ENCODE measurements around the gene PTPRCAP.
"Not testable (repeated sequence)": the region's sequence is repeated elsewhere in the genome, so short reads cannot be mapped to it uniquely, and the experiment has no call there.

PTPRCAP gene

DNA sequence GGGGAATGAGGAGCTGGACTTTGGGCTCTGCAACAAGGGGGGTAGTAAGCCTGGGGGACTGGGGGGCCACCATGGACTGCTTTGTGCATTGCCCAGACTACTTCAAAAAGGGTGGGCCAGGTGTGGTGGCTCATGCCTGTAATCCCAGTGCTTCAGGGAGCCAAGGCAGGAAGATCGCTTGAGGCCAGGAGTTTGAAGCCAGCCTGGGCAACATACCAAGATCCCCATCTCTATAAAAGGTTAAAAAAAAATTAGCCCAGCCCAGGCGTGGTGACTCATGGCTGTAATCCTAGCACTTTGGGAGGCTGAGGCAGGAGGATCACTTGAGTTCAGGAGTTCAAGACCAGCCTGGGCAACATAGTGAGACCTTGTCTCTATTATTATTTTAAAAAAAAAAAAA, 28.0 kb upstream of the PTPRCAP start:
- not testable (repeated sequence) for DNase-seq (ENCODE audit: low read depth in 2 of 2)

DNA sequence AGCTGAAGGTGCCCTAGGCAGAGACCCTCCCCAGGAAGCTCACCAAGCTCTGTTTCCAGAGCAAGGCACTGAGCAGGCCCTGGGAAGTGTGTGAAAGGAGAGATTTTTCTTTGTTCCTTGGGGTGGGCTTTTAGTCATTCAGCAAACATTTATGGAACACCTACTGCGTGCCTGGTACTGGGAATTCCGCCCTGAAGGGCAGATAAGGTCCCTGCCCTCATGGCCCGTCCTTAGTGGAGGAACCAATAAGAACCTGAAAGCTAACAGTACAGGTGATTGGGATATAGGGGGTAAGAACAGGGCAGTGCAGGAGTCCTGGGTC, 27.7 kb upstream of the PTPRCAP start:
- DNase-seq (ENCODE audit: low read depth in 2 of 2), result no peak

DNA sequence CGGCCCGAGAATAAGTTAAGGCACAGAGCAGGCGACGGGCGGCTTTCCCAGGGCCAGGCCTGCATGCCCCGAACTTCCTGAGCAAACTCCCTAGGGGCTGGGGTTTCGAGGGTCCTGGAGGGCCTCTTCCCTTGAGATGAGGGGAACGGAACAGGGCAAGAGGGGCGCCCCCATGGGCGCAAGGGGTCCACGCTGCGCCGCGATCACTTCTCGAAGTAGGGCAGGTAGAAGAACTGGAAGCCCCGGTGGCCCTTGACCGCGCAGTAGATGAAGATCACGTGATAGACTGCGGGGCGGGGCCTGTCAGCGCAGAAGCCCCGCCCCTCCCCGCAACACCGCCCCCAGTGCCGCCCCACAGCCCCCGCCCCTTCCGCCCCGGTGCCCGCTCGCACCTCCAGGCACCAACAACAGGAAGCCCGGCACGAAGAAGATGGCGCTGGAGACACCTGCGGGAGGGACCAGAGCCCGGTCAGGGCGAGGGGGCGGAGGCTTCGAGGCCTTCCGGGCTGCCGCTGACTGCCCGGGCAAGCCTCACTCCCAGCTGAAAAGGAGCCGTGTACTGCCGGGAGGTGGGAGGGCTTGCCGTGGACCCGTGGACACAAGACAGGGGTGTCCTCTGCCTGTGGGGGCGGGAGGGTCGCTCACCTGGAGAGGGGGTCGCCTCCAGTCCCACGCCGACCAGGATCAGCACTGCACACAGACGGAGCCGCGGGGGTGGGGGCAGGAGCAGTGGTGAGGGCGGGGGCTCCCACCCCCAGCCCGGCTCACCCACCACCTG, 27.1 kb upstream of the PTPRCAP start:
- peak; percentile 83 to 88 for DNase-seq (ENCODE audit: low read depth in 2 of 2)

DNA sequence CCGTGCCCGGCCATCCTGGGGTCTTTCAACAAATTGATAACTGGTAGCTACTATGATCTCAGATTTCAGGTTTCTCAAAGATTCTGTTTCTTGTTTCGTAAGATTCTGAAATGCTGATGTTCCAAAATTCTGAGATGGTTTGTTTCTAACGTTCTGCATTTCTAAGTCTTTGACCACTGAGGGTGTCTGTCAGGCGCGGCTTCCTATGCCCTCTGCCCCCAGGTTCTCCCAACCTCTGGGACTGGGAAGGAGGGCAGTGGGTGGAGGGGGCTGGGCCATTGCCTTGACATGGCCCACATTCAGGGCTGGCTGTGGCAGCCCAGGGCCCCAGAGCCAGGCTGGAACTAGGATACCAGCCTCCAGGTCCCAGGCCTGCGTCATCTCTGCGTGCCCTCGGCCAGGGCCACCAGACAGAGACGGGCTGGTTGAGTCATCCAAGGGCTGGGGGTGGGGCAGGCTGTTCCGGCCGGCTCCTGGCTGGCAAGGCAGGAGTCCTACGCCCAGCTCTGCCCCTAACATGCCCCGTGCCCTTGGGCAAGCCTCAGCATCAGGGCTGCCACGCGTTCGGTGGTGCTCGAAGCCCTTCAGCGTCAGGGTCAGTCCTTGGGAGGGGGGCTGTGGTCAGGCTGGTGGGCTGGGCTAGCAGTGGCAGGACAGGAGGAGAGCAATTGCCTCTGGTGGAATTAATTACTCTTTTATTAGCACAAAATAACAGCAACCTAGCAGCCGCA, 26.4 kb upstream of the PTPRCAP start:
- DNase-seq (ENCODE audit: low read depth in 2 of 2), result no peak

DNA sequence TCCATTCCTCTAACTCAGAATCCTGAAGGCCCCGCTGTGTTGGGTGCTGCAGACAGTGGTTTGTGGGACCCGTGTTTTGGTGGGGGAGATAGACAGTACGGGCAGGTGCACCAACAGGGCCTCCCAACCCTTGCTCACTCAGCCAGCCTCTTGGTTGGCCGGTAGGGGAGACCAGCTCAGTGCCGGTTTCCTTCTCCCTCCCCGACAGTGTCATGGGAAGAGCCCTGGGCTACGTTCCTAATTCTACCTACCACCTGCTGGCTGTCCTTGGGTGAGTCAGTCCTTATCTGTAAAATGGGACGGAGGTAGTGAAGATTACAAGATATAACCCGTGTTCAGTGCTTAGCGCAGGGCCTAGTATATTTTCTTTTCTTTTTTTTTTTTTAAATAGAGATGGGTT, 25.7 kb upstream of the PTPRCAP start:
- no peak for DNase-seq (ENCODE audit: low read depth in 2 of 2)

DNA sequence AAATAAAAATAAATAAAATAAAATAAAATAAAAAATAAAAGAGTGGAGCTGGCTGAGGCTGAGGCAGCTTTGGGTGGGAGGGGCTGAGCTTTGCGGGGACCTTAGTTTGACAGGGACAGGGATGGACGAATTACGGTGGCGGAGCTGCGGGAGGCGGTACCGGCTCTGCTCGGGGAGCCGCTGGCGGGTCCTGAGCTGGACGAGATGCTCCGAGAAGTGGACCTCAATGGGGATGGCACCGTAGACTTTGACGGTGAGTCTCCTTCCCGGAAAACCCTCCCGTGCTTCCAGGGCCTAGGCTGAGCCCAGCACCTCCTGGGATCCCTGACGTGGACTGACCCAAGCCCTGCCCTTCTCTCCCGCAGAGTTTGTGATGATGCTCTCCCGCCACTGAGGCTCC, 20.8 kb upstream of the PTPRCAP start:
- DNase-seq (ENCODE audit: low read depth in 2 of 2), result no peak

DNA sequence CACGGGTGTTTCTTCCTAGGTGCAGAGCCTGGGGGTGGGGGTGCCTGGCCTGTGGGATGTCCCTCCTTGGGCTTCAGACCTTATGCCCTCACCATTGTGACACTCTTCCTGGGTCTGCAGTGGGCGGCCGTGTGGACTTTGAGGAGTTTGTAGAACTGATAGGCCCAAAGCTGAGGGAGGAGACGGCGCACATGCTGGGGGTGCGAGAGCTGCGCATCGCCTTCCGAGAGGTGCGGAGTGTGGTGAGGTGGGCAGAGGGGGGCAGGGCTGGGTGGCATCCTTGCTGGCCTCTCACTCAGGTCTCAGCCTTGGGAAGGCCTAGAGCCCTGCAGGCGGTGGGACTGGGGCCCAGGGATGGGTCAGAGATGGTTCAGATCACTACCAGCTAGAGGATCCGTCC, 20.0 kb upstream of the PTPRCAP start:
- DNase-seq (ENCODE audit: low read depth in 2 of 2), result no peak

DNA sequence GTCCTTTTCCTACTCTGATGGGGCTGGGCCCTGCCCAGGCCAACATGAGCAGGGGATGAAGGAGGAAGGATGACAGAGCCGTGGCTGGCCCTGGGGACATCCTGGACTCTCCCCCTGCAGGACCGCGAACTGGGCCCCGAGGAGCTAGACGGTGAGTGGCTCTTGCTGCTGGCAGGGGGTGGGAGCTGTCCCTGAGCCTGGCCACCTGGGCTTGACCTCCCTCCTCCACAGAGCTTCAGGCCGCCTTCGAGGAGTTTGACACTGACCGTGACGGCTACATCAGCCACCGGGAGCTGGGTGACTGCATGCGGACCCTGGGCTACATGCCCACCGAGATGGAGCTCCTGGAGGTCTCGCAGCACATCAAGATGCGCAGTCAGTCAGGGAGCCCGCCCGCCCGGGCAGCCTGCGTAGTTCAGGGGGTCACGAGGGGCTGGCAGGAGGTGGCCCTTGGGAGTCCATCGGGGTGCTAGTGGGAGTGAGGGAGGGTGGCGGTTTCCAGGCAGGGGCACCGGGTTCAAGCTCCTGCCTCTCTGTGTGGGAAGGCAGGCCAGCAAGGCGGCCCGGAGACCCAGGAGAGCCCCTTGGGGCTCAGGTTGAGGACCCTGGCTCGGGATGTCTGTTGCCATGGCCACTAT, 18.7 kb upstream of the PTPRCAP start:
- DNase-seq (ENCODE audit: low read depth in 2 of 2), result no peak

DNA sequence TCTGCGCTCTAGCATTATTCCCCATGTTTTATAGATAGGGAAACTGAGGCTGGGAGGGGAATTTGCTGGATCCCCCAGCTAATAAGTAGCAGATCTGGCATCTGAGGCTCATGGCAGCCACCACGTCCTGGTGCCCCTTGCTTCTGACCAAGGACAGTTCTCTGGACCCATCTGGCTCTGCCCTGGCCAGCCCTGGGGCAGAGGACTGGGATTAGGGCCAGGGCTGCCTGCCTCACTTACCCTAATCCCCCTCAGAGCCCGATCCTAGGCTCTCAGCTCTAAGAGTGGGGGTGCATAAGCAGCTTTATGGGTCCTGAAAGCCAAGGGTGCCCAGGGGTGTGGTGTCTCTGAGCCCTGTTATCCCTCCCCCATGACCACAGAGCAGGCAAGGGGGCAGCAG, 17.6 kb upstream of the PTPRCAP start, which contains the start of gene CABP4:
CABP4 (plus strand) TSS at position 301 of the 400 bp plus-strand sequence; CDS start at position 371, 70 bp downstream.
- no peak for DNase-seq (ENCODE audit: low read depth in 2 of 2)

DNA sequence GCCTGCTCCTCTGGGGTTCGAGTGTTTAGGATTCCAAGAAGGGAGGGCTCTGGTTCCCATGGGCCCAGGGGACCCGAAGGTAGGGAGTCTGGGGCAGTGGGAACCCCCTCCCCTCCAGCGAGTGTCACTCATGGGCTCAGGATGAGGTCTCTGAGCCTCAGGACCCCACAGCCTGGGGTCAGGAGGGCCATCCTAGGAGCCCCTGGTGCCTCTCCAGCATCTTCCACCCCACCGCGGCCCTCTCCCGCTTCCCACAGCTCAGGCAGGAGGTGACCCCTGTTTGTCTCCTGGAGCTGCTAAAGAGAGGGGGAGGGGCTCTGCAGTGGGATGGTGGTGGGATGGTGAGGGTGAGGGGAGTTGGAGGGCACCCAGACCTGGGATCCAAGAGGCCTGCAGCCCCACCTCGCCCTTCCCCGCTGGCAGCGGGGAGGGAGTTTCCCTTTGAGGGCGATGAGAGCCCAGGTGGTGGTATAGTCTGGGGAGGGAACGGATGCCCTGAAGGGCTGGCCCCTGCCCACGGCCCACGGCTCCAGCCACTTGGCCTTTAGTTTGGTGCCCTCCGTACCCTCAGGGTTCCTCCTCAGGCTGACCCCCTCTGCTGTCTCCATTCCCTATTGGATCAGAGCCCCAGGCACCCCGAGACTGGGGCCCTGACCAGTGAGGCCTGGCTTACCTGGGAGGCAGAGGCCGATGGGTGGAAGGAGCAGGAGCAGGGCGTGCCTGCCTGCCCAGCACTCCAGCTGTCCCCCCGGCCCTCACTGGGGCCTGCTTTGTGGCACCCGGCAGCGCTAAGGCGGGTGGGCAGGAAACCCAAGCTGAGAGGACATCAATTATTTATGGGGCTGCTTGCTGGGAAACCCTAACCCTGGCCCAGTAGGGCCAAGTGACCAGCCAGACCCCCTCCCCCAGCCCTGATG, 16.6 kb upstream of the PTPRCAP start:
- no peak for DNase-seq (ENCODE audit: low read depth in 2 of 2)

DNA sequence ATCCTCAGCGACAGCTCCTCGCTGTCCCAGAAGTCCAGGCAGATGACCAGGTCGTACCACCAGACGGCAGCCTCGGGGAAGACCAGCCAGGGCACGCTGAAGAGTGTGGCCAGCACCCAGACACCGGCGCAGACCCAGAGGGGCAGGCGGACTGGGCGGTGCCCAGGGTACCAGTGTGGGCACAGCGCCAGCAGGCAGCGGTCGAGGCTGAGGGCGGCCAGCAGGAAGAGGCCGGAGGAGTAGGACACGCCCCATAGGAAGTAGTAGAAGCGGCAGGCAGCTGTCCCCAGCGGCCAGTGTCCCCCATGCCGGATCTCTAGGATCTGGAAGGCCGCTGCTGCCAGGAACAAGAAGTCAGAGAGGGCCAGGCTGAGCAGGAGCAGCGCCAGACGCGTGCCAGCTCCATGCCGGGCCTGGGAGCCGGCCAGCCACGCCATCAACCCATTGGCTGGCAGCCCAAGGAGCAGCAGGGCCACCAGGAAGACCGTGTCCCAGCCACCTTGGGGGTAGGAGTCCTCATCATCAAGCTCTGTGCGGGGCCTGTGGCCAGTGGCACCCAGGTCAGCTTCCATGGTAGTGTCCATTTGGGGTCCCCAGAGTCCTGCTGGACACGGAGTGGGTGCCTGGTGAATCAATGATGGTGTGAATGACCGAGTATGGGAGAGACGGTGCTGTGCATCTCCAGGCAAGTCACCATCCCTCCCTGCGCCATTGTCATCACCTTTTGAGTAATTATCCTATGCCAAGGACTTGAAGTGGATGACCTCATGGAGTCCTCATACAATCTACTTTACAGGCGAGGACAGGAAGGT, 14.9 kb upstream of the PTPRCAP start, which contains the start of gene GPR152:
GPR152 (minus strand) TSS at position 589 of the 812 bp plus-strand sequence; CDS start at position 584, 5 bp downstream.
- no peak for DNase-seq (ENCODE audit: low read depth in 2 of 2)

DNA sequence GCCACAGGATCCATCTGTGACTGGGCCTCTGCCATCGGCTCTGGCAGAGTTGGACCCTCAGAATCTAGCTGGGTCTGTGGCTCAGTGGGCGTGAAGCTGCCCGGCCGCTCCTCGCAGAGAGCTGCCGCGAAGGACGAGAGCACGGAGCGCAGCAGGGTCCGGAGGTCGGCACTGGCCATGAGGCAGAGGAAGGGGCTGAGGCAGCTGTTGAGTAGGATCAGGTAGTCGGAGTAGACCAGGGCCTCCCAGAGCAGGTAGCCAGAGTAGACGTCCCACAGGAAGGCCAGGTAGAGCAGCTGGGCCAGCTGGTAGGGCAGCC, 14.1 kb upstream of the PTPRCAP start:
- DNase-seq (ENCODE audit: low read depth in 2 of 2), result no peak

DNA sequence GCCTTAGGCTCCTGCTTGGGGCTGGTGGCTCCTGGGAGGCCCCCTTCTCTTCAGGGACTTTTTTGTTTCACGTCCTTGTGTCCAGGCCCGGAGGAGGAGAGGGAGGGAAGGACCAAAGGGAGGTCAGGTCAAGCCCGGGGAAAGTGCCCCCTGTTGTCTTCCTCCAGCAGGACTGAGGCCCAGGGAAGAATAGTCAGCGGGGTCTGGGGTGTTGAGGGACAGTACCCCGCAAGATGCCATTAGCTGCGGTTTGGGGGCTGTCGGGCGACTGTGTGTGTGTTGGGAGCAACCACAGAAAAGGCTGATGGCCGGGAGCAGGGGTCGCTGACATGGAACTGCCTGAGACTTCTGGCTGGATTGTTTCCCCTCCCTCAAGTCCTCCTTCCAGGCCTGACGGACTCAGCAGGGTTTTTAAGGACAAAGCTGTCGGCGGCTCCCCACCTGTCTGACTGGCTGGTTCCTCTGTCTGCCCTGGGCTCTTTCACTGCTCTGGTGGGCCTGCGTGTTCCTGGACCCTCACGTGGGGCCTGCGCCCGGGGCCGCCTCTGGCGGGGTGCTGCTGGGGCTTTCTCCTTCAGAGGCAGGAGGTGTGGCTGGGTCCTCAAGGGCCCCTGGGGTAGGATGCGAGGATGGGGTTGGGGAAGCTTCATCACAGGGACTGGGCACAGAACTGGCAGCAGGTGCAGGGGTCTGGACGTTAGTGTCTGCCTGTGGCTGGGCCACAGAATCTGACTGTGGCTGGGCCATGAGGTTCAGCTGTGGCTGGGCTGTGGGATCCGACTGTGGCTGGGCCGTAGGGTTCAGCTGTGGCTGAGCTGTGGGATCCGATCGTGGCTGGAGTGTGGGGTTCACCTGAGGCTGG, 13.5 kb upstream of the PTPRCAP start:
- DNase-seq (ENCODE audit: low read depth in 2 of 2), result no peak

DNA sequence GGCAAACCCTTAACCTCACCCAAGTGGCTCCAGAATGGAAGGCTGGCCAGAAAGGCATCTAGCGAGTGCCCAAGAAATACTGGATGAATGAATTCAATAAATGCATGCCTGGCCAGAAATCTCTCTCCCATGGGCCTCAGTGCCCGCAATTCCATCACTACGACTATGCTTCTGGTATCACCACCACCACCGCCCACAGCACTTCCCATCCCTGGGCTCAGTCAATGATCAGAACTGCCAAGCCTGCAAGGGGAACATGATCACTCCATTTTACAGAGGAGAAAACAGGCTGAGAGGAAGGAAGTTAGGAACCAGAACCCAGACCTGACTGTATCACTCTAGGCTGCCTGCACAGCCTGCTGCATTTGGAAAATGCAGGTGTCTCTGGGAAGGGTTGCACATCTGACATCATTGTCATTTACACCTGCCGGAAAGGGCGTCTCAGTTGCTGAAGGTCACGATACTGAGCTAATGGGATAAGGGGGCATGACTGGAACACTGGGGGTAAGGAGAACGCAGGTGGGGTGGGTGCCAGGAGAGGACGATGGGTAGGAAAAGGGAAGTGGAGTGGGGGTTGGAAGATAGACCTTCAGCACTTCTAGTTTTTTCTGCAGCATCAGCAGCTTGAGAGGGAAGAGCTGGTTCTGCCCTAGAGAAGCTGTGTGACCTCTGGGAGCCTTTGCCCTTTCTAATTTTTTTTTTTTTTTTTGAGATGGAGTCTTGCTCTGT, 11.8 kb upstream of the PTPRCAP start:
- no peak for DNase-seq (ENCODE audit: low read depth in 2 of 2)

DNA sequence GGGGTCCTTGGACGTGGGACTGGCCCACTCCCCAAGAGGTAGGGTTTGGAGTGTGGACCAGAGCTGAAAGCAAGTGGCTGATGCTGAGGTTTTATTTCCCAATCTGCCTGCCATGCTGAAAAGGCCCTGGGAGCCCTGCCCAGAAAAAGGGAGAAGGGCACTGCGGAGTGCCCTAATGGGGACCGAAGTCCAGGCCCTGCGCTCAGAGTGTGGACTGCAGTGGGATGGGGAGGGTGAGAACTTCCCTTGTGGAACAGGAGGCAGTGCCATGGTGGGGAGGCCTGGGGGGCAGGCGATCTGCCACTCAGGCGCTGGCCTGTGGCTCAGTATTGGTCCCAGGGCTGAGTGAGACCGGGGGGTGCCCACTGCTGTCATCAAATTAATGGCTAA, 10.7 kb upstream of the PTPRCAP start:
- DNase-seq (ENCODE audit: low read depth in 2 of 2), result no peak

DNA sequence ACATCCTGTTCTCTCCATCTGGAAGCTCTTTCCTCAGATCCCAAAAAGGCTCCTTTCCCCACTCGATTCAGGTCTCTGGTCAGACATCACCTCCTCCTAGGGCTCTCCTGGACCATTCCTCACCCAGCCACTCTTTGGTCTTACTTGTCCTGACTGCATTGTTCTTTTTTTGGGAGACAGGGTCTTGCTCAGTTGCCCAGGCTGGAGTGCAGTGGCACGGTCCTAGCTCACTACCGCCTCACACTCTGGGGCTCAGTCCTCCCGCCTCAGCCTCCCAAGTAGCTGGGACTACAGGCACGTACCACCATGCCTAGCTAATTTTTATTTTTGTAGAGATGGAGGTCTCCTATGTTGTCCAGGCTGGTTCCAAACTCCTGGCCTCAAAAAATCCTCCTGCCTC, 8.0 kb upstream of the PTPRCAP start:
- no peak for DNase-seq (ENCODE audit: low read depth in 2 of 2)

DNA sequence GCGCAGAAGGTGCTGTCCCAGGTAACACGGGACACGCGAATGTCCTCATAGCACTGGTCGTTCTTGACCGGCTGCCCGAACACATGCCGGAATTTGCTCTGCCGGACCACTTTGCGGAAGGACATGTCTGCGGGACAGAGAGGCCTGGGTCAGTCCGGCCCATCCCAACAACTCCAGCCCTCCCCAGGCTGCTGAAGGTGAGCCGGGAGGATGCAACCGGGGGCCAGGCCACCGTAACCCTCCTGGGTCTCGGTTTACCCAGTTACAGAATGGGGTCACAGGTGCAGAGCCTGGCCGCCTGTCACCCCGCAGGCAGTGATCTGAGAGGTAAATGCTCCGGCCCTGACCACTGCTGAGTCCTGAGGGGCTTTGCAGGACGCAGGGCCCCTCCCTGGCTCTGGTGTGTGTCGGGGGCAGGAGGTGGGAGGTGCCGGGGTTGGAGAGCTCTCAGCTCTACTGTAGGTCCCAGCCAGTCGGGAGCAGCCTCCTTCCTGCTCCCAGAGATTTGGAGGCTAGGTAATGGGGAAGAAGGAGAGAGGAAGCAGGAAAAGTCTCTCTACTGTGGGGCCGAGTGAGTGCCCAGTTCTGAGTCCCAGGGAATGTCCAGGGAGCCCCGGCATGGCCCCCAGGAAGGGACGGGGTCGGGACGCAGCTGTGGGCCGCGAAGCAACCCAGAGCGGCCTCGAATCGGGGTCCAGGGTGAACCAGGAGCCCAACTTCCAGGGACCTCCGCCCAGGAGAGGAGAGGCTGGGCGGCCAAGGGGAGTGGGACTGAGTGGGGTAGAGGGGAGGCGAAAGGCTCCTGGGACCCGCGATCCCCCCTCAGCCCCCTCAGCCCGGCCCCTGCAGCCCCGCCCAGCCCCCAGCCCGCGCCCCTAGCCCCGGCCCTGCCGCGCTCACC, 5.3 kb upstream of the PTPRCAP start:
- DNase-seq (ENCODE audit: low read depth in 2 of 2), result no peak

DNA sequence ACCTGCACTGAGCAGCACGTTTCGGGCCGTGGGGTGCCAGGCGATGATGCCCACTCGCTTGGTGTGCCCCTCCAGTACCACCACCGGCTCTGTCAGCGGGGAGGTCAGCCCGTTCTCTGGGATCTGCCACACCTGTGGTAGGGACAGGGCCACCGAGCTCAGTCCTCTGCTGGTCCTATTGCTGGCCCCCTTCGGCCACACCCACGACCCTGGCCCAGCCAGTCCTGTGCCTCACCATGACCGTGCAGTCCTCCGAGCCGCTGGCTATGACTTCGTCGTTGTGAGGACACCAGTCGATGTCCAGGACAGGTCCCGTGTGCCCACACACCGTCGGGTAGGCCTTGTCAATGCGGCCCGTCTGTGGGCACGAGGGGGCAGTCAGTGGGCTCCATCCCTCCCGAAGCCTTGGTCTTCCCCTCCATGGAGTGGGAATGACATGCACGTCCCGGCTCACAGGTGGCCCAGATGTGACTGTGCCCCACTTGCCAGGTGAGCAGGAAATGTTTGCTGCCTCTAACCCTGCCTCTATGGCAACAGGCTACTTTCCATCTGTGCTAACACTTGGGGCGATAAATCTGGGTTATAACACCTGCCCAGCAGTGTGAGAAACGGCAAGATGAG, 4.4 kb upstream of the PTPRCAP start:
- no peak for DNase-seq (ENCODE audit: low read depth in 2 of 2)
